K562 (cell line): ENCODE results near the gene RASL12. TPM values are rescaled to one million over a fixed set of nuclear protein-coding genes. Genes with fewer than 3 reads are reported as not detected.

ENCODE experiments used
- E4F1 ChIP-seq: fragments of 250-450 bp; sonication (Bioruptor Pico); IDR thresholded peaks from 2 replicates; pipeline ENCODE4 v1.5.0; 2021; ENCODE audit warnings: mild to moderate bottlenecking, borderline replicate concordance
- FOXK2 ChIP-seq, 2 experiments: fragments of 450-650 bp; IDR thresholded peaks in 1 of 2; conservative IDR thresholded peaks in 1 of 2; 2 replicates each; pipeline ENCODE4 v1.6.1; 2016; ENCODE audit warnings: low read depth in 2 of 2, mild to moderate bottlenecking in 1 of 2
- MTA1 ChIP-seq: fragments of 450-650 bp; IDR thresholded peaks from 2 replicates; pipeline ENCODE4 v1.6.1; 2017; ENCODE audit warnings: borderline replicate concordance
- REST ChIP-seq, 2 experiments: fragments of 450-650 bp; formaldehyde crosslinking in 1 of 2; IDR thresholded peaks; 2 replicates each; pipeline versions ENCODE4 v1.4.0 to v1.6.1; 2014 to 2020; ENCODE audit warnings: mild to moderate bottlenecking in 2 of 2, borderline replicate concordance in 1 of 2, low read depth in 1 of 2
- STAT5A ChIP-seq: IDR thresholded peaks from 2 replicates; pipeline ENCODE4 v1.6.1; 2012; ENCODE audit warnings: low read length, inconsistent platforms, borderline replicate concordance
- TRIM28 ChIP-seq: fragments of 450-650 bp; IDR thresholded peaks from 2 replicates; pipeline ENCODE4 v1.6.1; 2017
- ZC3H4 ChIP-seq: sonication (generic); formaldehyde crosslinking; IDR thresholded peaks from 2 replicates; pipeline ENCODE4 v1.9.0; 2021; ENCODE audit warnings: missing genetic modification reagents, borderline replicate concordance
- polyA plus RNA-seq, 8 experiments: library from polyadenylated mRNA; depleted of rRNA in 4 of 8; stranded (reverse) in 5 of 8; unstranded in 3 of 8; fragments of >200 nt; fragmentation: Nextera tagmentation in 2 of 8; fragmentation: Illumina TruSeq in 1 of 8; extraction: Ambion mirVana in 2 of 8; extraction: Trizol in 1 of 8; gene quantifications; 2 replicates each; pipeline versions ENCODE4 v1.2.1 to v1.2.3, GENCODE V29; 2011 to 2014; ENCODE audit warnings: inconsistent platforms in 1 of 8, missing spikeins in 1 of 8
- total RNA-seq, 7 experiments: library from RNA; depleted of rRNA in 6 of 7; stranded (reverse); fragments of >200 nt in 6 of 7; fragmentation: Illumina TruSeq in 2 of 7; extraction: Trizol in 2 of 7; gene quantifications; 2 replicates each; pipeline versions ENCODE4 v1.2.1 to v1.2.3, GENCODE V29; 2011 to 2021; ENCODE audit warnings: low replicate concordance in 1 of 7
- TF ChIP-seq, protein P1 (sequence below): sonication (generic); formaldehyde crosslinking; IDR thresholded peaks from 2 replicates; pipeline ENCODE4 v1.9.0; 2022; ENCODE audit warnings: mild to moderate bottlenecking, missing genetic modification reagents
- TF ChIP-seq, protein P2 (sequence below): sonication (generic); formaldehyde crosslinking; IDR thresholded peaks from 2 replicates; pipeline ENCODE4 v1.8.0; 2023; ENCODE audit warnings: mild to moderate bottlenecking, missing genetic modification reagents
- TF ChIP-seq, protein P3 (sequence below), 2 experiments: fragments of 450-650 bp; conservative IDR thresholded peaks; 2 replicates each; pipeline ENCODE4 v1.6.1; 2017; ENCODE audit warnings: mild to moderate bottlenecking in 2 of 2, moderate library complexity in 2 of 2

The RASL12 gene
- total and polyA plus RNA-seq, 9 of the 15 experiments (the other 6 are each of a cell fraction or from before 2014, with no cell fraction given): not detected

DNA sequence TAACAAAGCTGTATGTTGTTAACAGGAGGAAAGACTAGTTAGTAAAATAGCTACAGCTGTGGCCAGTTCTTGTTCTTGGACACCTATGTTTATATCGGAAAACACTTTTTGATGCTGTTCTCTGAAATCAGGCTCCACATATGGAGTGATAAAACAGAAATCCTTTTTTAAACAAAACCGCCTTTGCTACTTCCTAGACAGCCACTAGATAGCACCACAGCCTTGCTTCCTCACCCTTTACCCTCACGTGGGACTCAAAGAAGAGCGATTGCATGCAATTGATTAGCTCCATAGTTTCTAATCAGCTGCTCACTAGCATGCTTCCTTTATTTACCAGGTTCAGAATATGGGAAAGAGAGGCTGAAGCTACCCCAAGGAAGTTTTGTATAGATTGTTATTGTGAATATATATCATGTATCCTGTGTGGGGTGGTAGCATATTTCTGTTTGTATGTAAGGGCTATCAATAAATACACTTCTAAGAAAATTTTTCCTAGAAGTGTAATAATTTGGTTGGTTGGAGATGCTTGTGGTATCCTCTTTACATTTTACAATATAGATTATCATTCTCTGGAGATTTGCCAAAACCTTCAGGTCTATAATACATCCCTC lies 34.0 kb downstream of the RASL12 start (continued):
- TF ChIP-seq REST (IDR thresholded peaks at IDR 0.05; ENCODE audit: borderline replicate concordance) (peak; percentile 47; the same call in 1 of the 2 replicates), REST (CRISPR knock-in tag; IDR thresholded peaks at IDR 0.05; ENCODE audit: low read depth) (no peak), ZC3H4 (CRISPR knock-in tag) (no peak), TRIM28 (no peak), E4F1 (CRISPR knock-in tag) (no peak), STAT5A (no peak), MTA1 (no peak), FOXK2 (conservative IDR thresholded peaks at IDR 0.05 in 1 of 2, IDR thresholded peaks at IDR 0.05 in 1 of 2; ENCODE audit: low read depth in 2 of 2) (no peak)
- TF ChIP-seq, protein P1, sequence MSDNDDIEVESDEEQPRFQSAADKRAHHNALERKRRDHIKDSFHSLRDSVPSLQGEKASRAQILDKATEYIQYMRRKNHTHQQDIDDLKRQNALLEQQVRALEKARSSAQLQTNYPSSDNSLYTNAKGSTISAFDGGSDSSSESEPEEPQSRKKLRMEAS (CRISPR knock-in tag): no peak
- TF ChIP-seq, protein P2, sequence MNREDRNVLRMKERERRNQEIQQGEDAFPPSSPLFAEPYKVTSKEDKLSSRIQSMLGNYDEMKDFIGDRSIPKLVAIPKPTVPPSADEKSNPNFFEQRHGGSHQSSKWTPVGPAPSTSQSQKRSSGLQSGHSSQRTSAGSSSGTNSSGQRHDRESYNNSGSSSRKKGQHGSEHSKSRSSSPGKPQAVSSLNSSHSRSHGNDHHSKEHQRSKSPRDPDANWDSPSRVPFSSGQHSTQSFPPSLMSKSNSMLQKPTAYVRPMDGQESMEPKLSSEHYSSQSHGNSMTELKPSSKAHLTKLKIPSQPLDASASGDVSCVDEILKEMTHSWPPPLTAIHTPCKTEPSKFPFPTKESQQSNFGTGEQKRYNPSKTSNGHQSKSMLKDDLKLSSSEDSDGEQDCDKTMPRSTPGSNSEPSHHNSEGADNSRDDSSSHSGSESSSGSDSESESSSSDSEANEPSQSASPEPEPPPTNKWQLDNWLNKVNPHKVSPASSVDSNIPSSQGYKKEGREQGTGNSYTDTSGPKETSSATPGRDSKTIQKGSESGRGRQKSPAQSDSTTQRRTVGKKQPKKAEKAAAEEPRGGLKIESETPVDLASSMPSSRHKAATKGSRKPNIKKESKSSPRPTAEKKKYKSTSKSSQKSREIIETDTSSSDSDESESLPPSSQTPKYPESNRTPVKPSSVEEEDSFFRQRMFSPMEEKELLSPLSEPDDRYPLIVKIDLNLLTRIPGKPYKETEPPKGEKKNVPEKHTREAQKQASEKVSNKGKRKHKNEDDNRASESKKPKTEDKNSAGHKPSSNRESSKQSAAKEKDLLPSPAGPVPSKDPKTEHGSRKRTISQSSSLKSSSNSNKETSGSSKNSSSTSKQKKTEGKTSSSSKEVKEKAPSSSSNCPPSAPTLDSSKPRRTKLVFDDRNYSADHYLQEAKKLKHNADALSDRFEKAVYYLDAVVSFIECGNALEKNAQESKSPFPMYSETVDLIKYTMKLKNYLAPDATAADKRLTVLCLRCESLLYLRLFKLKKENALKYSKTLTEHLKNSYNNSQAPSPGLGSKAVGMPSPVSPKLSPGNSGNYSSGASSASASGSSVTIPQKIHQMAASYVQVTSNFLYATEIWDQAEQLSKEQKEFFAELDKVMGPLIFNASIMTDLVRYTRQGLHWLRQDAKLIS (CRISPR knock-in tag): no peak
- TF ChIP-seq, protein P3, sequence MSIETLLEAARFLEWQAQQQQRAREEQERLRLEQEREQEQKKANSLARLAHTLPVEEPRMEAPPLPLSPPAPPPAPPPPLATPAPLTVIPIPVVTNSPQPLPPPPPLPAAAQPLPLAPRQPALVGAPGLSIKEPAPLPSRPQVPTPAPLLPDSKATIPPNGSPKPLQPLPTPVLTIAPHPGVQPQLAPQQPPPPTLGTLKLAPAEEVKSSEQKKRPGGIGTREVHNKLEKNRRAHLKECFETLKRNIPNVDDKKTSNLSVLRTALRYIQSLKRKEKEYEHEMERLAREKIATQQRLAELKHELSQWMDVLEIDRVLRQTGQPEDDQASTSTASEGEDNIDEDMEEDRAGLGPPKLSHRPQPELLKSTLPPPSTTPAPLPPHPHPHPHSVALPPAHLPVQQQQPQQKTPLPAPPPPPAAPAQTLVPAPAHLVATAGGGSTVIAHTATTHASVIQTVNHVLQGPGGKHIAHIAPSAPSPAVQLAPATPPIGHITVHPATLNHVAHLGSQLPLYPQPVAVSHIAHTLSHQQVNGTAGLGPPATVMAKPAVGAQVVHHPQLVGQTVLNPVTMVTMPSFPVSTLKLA (conservative IDR thresholded peaks at IDR 0.05): 0 out of 4 replicates have a peak, but pooled peaks of 1 of the 2 experiments have one; percentile 13
